T-helper 2 cell treated with Interferon-gamma antibody and Interleukin-4, amounts not matched to agents 5 μg/mL and 100 μg/mL, for 36 hours (primary cell): ENCODE results near the gene VASH2.

Experiments
- DNase-seq: peaks from one replicate; pipeline ENCODE4 v3.0.0; 2021; ENCODE audit warnings: low spot score
- H3K27ac Mint-ChIP-seq: one replicate; pipeline ENCODE4 v1.8.0; 2021; ENCODE audit warnings: mild to moderate bottlenecking, mixed read lengths
- H3K27me3 Mint-ChIP-seq: one replicate; pipeline ENCODE4 v1.8.0; 2021; ENCODE audit warnings: low read depth, mixed read lengths
- H3K36me3 Mint-ChIP-seq: one replicate; pipeline ENCODE4 v1.8.0; 2021; ENCODE audit warnings: low read depth, mixed read lengths
- H3K4me1 Mint-ChIP-seq: one replicate; pipeline ENCODE4 v1.8.0; 2021; ENCODE audit warnings: low read depth, mixed read lengths
- H3K4me3 Mint-ChIP-seq: one replicate; pipeline ENCODE4 v1.8.0; 2022; ENCODE audit warnings: mild to moderate bottlenecking, moderate library complexity, mixed read lengths
- H3K9me3 Mint-ChIP-seq: one replicate; pipeline ENCODE4 v1.8.0; 2021; ENCODE audit warnings: mixed read lengths

VASH2 gene

DNA sequence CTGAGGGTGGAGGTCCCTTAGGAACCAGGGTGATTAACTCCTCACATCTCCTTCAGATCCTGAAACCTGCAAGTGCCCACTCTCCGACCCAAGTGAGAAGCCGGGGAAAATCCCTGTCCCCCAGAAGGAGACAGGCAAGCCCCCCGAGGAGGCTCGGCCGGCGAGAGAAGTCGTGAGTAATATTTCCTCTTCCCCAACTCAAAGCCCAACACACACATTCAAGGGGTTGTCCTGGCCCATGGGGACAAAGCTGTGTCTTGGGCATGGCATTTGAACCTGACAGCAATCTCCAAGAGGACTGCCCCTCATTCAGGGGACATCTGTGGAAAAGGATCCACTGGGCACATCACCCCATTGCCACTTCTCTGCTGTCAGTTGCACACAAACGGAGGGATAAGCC is 23.6 kb downstream of the VASH2 start:
- Mint-ChIP-seq H3K4me3 (no peak overlapping the region), H3K27ac (no peak overlapping the region), H3K4me1 (peaks cover 6% of the 10 kb centered on the region), H3K27me3 (no peaks in the 10 kb centered on the region), H3K36me3 (no peaks in the 10 kb centered on the region), H3K9me3 (no peaks in the 10 kb centered on the region)
- DNase-seq, result no peak

DNA sequence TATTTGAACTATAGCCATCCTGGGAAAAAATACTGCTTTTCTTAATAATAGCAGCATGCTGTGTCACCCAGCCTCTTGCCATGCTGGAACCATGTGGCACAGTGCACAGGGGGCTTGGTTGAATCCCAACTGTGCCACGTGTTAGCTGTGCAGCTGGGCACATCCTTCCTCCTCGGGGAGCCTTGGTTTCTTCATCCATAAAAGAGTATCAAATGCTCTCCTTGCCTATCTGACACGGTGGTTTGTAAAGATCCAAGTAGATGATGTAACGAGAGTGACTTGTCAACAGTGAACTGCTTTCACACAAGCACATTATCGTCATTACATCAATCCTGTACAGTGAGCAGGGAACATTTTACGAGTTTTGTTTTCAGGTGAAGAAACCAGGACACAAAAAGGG is 24.4 kb downstream of the VASH2 start:
- no peak for DNase-seq
- Mint-ChIP-seq H3K27me3 (no peaks in the 10 kb centered on the region), H3K4me1 (peaks cover 8% of the 10 kb centered on the region), H3K9me3 (no peaks in the 10 kb centered on the region), H3K36me3 (no peaks in the 10 kb centered on the region), H3K27ac (no peak overlapping the region), H3K4me3 (no peak overlapping the region)

DNA sequence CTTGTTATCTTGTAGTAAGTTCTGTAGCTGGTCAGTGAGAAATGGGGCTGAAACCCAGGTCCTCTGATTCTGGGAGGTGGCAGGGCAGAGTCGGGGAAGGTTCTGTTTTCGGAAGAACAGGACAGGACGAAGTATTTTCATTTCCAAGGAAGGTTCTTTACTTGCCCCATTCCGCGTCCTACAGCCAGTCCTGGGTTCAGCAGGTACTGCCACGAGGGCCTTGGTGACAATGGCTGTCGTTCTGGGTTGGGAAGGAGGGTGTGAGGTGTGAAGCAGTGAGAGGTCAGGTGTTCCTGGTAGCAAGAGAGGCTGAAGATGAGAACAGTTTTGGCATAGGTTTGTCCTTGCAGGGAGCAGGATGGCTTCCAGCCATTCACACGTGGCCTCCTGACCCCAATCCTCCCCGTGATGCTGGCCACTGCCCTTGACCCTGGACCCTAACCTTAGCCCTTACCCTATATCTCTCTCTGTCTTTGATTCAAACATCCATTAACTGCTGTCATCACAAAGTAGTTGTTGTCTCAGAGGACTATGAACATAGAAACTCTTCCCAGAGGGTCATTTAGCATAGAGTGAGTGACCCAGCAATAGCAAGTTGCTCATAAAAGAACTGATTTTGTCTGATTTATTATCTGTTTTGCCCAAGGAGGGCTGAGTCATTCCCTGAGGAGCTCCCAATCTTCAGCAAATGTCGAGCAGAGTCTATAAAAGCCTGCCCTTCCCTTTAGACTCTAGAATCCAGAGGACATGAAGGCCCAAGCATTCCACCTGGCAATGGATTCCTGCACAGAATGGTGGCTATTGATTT is 25.0 kb downstream of the VASH2 start:
- no peaks in the 10 kb centered on the region for H3K36me3 Mint-ChIP-seq
- no peaks in the 10 kb centered on the region for H3K9me3 Mint-ChIP-seq
- no peak for DNase-seq
- no peak overlapping the region for H3K4me3 Mint-ChIP-seq
- H3K27ac Mint-ChIP-seq, result no peak overlapping the region
- H3K4me1 Mint-ChIP-seq, result peaks cover 8% of the 10 kb centered on the region
- H3K27me3 Mint-ChIP-seq, result no peaks in the 10 kb centered on the region

DNA sequence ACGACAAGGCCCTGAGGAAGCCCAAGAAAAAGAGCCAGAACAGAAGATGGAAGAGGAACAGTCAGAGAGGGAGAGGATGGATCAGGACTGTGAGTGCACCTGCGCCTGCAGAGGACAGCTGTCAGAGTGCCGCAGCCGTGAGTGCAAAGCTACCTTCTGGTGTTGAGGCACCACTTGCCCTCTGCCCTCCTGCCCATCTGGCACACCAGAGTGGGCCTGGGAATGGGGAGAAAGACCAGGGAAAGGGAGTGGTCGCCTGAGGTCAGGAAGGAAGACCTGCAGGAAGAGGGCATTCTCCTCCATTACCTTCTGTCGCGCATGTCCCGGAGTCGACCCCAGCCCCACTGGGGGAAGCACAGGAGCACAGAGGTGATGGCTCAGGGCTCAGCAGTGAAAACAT is 26.2 kb downstream of the VASH2 start:
- no peak for DNase-seq
- H3K4me3 Mint-ChIP-seq, result no peak overlapping the region
- no peaks in the 10 kb centered on the region for H3K9me3 Mint-ChIP-seq
- no peak overlapping the region for H3K27ac Mint-ChIP-seq
- no peaks in the 10 kb centered on the region for H3K27me3 Mint-ChIP-seq
- peaks cover 10% of the 10 kb centered on the region for H3K4me1 Mint-ChIP-seq
- H3K36me3 Mint-ChIP-seq, result no peaks in the 10 kb centered on the region

DNA sequence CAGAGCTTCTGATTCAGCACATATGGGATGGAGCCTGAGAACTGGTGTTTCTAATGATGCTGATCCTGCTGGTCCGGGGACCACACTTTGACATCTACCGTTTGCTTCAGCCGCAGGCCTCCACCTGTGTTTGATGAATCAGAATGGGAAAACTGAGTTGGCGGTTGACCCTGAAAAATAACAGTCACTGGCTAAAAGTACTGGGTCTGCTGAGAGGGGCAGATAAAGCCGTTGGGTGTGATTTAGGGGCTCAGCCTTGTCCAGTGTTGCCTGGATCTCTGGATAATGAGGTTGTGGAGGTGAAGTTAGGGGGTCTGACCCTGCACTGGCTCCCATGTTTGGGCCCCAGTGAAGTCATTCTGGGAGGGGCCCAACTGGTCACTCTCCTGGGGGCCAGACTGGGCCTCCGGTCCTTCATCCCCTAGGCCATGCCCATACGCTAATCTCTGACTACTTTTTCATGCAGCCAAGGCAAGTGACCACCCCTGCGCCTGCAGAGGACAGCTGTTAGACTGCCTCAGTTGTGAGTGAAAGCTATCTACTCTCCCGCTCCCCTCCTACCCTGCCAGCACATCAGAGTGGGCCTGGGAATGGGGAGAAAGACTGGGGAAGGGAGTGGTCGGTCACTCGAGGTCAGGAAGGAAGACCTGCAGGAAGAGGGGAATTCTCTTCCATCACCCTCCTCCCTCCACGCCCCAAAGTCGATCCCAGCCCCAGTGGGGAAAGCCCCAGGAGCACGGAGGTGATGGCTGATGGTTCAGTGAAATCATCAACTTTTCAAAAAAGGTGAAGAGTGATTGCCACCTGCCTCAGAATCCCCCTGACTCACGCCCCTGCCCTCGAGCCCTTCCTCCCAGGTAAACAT is 27.7 kb downstream of the VASH2 start:
- Mint-ChIP-seq H3K27me3 (no peaks in the 10 kb centered on the region), H3K4me1 (peaks cover 12% of the 10 kb centered on the region), H3K9me3 (no peaks in the 10 kb centered on the region), H3K4me3 (no peak overlapping the region), H3K27ac (peak overlapping the region; percentile 36), H3K36me3 (no peaks in the 10 kb centered on the region)
- DNase-seq, result no peak

DNA sequence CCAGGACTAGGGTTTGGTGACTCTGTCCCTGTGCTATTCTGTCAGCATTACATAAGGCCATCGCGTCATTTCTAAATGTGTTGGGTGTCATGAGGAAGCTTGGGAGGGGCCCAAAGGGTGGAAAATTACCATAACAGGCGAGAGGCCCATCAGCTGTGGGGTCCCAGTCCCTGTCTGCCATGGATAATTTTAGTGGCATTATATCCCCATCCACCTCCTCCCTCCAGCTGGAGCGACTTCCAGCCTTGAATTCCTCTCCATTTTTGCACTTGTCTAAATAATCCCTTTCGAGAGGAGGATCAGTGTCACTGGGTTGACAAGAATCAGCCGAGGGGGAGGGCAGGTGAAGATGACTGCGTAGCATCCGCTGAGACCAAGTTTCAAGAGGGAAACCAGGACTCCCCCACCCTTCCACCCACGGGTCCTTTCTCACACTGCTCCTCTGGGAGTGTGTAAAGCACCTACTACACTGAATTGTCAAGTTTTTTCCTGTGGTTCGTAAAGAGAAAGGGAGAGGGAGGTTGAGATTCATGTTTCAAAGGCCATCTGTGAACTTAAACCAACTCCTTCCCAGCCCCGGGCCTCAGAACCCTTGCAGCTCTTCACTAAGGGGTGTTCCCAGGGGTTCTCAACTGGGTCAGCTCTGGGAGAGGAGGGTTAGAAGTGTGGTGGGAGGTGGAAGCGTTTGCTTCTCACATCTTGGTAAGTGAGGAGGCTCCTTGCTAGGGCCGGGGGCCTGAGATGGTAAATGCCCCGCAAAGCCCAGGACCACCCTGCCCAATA is 29.2 kb downstream of the VASH2 start:
- Mint-ChIP-seq H3K4me3 (no peak overlapping the region), H3K27ac (no peak overlapping the region), H3K36me3 (no peaks in the 10 kb centered on the region), H3K27me3 (no peaks in the 10 kb centered on the region), H3K9me3 (no peaks in the 10 kb centered on the region), H3K4me1 (peaks cover 12% of the 10 kb centered on the region)
- DNase-seq, result peak; percentile 36

DNA sequence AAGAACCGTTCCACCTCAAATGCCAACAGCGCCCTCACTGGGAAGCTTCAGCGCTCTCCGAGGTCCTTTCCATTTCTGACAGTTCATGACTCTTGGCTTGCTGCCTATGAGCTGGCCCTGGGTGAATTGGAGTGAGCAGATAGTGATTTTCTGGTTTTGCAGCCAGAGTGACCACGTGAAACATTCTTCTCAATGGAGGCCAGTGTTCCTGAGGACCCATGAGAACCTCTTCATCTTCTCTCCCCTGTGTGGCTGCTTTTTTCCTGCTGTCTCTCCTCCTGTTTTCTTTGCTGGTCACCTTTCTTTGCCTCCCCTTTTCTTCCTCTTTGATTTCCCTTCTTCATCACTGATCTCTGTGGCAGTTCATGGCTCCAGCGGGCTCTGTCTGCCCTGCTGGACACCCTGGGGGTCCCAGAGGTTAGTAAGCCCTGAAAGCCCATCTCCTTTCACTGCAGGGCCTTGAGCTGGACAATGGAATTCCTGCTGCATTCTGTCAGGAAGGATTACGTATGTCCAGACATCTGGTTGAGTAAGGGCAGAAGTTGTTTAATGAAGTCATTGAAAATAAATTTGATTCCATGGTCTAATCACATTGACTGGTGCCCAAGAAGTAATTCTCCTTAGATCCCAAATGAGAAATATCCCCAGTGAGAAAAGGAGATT is 29.9 kb downstream of the VASH2 start:
- Mint-ChIP-seq H3K4me1 (peaks cover 12% of the 10 kb centered on the region), H3K9me3 (no peaks in the 10 kb centered on the region), H3K4me3 (no peak overlapping the region), H3K27me3 (no peaks in the 10 kb centered on the region), H3K36me3 (no peaks in the 10 kb centered on the region), H3K27ac (no peak overlapping the region)
- no peak for DNase-seq

DNA sequence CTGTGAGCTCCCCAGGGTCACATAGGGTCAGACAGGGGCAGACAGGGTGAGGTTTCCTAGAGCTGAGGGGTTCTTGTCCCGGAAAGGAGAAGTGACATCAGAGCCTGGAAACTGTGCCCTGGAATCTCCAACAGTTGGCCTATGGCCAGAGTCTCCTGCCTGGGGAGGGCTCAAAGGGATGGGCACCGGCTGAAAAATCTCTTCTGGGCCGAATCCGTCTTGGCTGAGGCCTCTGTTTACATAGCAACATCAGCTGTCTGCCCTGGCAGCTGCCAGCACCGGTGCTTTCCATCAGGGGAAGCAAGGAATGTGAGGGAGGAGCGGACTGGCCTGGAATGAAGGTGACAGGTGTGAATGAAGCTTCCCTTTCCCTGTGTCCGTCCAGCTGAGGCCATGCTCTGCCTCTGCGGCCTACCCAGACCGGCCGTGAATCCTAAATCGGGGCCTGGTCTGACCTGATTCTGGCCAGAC is 30.7 kb downstream of the VASH2 start:
- Mint-ChIP-seq H3K27me3 (no peaks in the 10 kb centered on the region), H3K36me3 (no peaks in the 10 kb centered on the region), H3K9me3 (no peaks in the 10 kb centered on the region), H3K27ac (no peak overlapping the region), H3K4me1 (peaks cover 12% of the 10 kb centered on the region), H3K4me3 (no peak overlapping the region)
- no peak for DNase-seq

DNA sequence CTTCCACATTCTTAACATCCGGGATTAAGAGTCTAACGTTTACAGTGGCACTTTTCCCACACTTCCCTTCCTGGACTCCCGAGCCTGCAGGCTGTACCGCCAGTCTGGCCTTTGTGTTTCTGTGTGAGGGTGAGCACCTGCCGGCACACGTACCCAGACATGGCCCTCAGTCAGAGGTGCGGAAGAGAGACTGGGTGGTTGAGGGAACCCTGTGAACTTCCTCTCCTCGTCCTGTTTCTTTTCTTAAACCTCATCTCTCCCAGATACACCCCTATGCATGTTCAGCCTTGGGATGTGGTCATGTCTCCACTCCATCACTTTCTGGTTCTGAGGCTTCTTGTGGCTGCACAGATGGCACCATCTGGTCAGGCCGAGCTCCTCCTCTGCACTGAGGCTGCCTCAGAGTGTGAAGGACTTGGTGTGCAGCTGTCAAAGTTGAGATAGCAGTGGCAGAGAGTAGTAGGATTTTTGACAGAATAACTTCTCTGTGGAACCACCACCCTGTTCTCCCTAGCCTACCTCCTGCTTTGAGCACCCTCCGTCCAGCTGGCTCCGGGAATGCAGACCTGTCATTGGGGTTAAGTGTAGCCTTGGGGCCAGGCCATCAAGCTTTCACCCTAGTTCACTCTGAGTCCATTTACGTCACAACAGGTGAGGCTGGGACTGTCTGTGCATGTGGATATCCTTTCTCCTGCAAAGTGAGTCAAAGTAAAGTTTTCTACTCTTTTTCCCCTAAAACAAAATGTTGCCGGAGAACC is 31.4 kb downstream of the VASH2 start:
- Mint-ChIP-seq H3K36me3 (no peaks in the 10 kb centered on the region), H3K4me1 (peaks cover 12% of the 10 kb centered on the region), H3K4me3 (no peak overlapping the region), H3K9me3 (no peaks in the 10 kb centered on the region), H3K27me3 (no peaks in the 10 kb centered on the region), H3K27ac (peak overlapping the region; percentile 39)
- no peak for DNase-seq

DNA sequence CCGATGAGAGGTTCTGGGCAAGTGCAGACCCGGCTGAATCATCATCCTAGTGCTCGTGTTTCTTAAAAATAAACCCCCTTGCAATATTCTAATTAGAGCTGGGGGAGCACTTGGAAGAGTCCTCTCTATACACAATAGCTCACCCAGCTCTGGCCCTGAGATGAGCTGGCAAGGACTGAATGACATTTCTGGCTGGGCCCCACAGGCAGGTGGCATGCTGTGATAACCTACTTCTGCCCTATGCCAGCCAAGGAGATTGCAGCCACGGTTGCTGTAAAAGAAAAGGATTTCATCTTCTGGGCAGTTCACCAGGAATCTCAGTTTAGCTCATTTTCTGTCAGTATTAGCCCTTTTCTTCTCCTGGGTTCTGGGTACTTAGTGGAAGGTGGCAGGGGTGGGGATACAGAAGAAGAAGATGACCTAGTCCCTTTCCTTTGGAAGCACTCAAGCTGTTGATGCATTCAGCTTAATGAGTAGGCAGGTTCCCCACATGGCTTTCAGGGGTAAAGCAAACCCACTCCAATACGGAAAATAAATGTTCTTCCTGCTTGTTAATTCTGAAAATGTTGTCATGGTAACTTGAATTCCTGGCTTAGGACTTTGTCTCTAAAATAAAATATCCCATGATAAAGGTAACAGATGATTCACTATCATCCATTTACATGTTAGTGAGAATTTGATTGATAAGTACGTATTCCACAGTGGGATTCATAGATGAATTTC is 32.2 kb downstream of the VASH2 start:
- Mint-ChIP-seq H3K27ac (no peak overlapping the region), H3K36me3 (no peaks in the 10 kb centered on the region), H3K4me3 (no peak overlapping the region), H3K4me1 (peaks cover 9% of the 10 kb centered on the region), H3K9me3 (no peaks in the 10 kb centered on the region), H3K27me3 (no peaks in the 10 kb centered on the region)
- no peak for DNase-seq

DNA sequence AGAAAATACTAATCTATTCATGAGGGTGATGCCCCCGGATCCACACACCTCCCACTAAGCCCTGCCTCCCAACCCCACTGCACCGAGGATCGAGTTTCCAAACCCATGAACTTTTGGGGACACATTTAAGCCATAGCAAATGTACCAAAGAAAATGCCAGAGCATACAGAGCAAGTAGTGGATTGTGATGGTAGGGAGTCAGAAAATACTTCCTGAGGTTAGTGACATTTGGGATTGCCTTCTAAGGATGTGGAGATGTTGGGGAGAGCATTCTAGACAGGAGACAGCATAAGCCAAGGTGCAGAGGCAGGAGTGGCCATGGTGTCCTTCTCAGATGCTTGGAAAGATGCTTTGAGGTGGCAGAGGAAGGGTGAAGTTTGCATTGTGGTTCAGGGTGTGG is 33.1 kb downstream of the VASH2 start:
- no peaks in the 10 kb centered on the region for H3K27me3 Mint-ChIP-seq
- H3K4me3 Mint-ChIP-seq, result no peak overlapping the region
- H3K27ac Mint-ChIP-seq, result no peak overlapping the region
- H3K4me1 Mint-ChIP-seq, result peaks cover 9% of the 10 kb centered on the region
- no peak for DNase-seq
- no peaks in the 10 kb centered on the region for H3K36me3 Mint-ChIP-seq
- no peaks in the 10 kb centered on the region for H3K9me3 Mint-ChIP-seq

DNA sequence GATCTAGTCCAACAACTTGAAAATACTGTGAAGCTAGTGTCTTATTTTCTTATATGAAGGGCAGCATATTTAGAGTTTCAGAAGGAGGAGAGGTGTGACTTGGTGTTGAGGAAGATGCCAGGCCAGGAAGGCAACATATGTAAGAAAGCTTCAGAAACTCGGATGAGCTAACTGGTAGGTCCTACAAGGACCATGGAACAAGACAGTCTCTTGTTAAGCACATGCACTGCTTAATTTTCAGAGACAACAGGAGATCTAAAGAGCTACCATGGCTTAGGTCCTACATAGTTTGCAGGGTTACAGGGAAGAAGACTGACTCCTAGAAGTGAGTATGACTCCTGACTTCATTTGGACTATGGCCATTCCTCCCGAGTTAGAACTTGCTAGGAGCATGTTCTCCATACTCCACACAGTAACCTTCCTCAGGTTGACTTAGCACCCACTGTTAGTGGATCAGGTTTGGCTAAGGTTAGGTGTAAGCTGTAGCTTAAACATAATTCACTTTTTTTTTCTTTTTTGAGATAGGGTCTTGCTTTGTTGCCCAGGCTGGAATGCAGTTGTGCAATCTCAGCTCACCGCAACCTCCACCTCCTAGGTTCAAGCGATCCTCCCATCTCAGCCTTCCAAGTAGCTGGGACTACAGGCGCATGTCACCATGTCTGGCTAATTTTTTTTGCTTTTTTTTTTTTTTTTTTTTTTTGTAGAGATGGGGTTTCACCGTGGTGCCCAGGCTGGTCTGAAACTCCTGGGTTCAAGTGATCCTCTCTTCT is 34.4 kb downstream of the VASH2 start:
- Mint-ChIP-seq H3K9me3 (no peaks in the 10 kb centered on the region), H3K27ac (no peak overlapping the region), H3K36me3 (peaks cover 3% of the 10 kb centered on the region), H3K27me3 (no peaks in the 10 kb centered on the region), H3K4me3 (no peak overlapping the region), H3K4me1 (peaks cover 4% of the 10 kb centered on the region)
- no peak for DNase-seq
